HG03196 (cell line): ENCODE measurements around the gene KRTAP10-9.
"Not testable (repeated sequence)": the region's sequence is repeated elsewhere in the genome, so short reads cannot be mapped to it uniquely, and the experiment has no call there.

Experiments
- ATAC-seq: cut with Tn5 transposase; IDR thresholded peaks from one replicate; pipeline ENCODE4 v1.9.1; 2021; ENCODE audit not compliant: unreplicated experiment

The KRTAP10-9 gene

GRCh38 chr21:44614961-44615391 is 11.9 kb upstream of the KRTAP10-9 start:
- ATAC-seq: no peak

GRCh38 chr21:44615466-44615865 is 11.4 kb upstream of the KRTAP10-9 start:
- ATAC-seq: no peak

GRCh38 chr21:44615911-44616590 is 10.8 kb upstream of the KRTAP10-9 start:
- ATAC-seq: no peak

- ATAC-seq: no peak
Measured at GRCh38 chr21:44616591-44616926, 10.3 kb upstream of the KRTAP10-9 start.

- no peak for ATAC-seq
Measured at GRCh38 chr21:44617071-44617501, 9.8 kb upstream of the KRTAP10-9 start.

- ATAC-seq: no peak
Measured at GRCh38 chr21:44618504-44618903, 8.4 kb upstream of the KRTAP10-9 start.

GRCh38 chr21:44618909-44619308 is 8.0 kb upstream of the KRTAP10-9 start:
- no peak for ATAC-seq

GRCh38 chr21:44619886-44620285 is 7.0 kb upstream of the KRTAP10-9 start:
- ATAC-seq: no peak

- no peak for ATAC-seq
Measured at GRCh38 chr21:44623575-44623974, 3.3 kb upstream of the KRTAP10-9 start.

- no peak for ATAC-seq
Measured at GRCh38 chr21:44625756-44626155, 1.1 kb upstream of the KRTAP10-9 start.

GRCh38 chr21:44626262-44626661 is 631 bp upstream of the KRTAP10-9 start:
- no peak for ATAC-seq

- not testable (repeated sequence) for ATAC-seq
Measured at GRCh38 chr21:44627181-44627822, 409 bp downstream of the KRTAP10-9 start.

- ATAC-seq: not testable (repeated sequence)
Measured at GRCh38 chr21:44627831-44628233, 939 bp downstream of the KRTAP10-9 start.

- ATAC-seq: no peak
Measured at GRCh38 chr21:44628707-44629391, 2.0 kb downstream of the KRTAP10-9 start.

- no peak for ATAC-seq
Measured at GRCh38 chr21:44630440-44630839, 3.5 kb downstream of the KRTAP10-9 start.

- ATAC-seq: no peak
Measured at GRCh38 chr21:44632067-44632466, 5.2 kb downstream of the KRTAP10-9 start.

- ATAC-seq: no peak
Measured at GRCh38 chr21:44636209-44637017, 9.5 kb downstream of the KRTAP10-9 start.

GRCh38 chr21:44637018-44637850 is 10.3 kb downstream of the KRTAP10-9 start, which contains the start of gene KRTAP10-10:
KRTAP10-10 (plus strand) TSS chr21:44637356; CDS start chr21:44637418, 62 bp downstream.
- no peak for ATAC-seq

- ATAC-seq: not testable (repeated sequence)
Measured at GRCh38 chr21:44637851-44638348, 11.0 kb downstream of the KRTAP10-9 start.
